Mesenteric fat pad (tissue), 1 donor: ENCODE data around the gene FOXP4. TPM values are rescaled to one million over a fixed set of nuclear protein-coding genes. Genes with fewer than 3 reads are reported as not detected.

Experiments used
- DNase-seq: peaks from one replicate; pipeline ENCODE4 v3.0.0-alpha.2; 2020; ENCODE audit warnings: low spot score
- total RNA-seq: library from RNA; stranded (reverse); fragmentation: NEBNext Ultra II Directional; extraction: Animal tissue kit (Norgen Biotek cat#: 25700); gene quantifications from one replicate; pipeline ENCODE4 v1.2.1, GENCODE V29; 2021
- donor health status: DM: yes; HTN: yes; CAD: no.

Gene FOXP4
- total RNA-seq, 1 donor from 2014 or later = 21.4 TPM

GRCh38 chr6:41582540-41582939 is 36.4 kb downstream of the FOXP4 start:
- DNase-seq = no peak

- DNase-seq = no peak
These were observed 37.4 kb downstream of the FOXP4 start for GRCh38 chr6:41583565-41583964.

- no peak for DNase-seq
These were observed 38.0 kb downstream of the FOXP4 start for GRCh38 chr6:41584205-41584604.

- DNase-seq = no peak
These were observed 38.6 kb downstream of the FOXP4 start for GRCh38 chr6:41584668-41585205.

GRCh38 chr6:41585605-41586004 is 39.4 kb downstream of the FOXP4 start:
- DNase-seq = no peak

- DNase-seq = no peak
These were observed 40.2 kb downstream of the FOXP4 start for GRCh38 chr6:41586252-41587007.

GRCh38 chr6:41587131-41587879 is 41.1 kb downstream of the FOXP4 start:
- DNase-seq = no peak

GRCh38 chr6:41588111-41588510 is 41.9 kb downstream of the FOXP4 start:
- DNase-seq = no peak

- DNase-seq = no peak
These were observed 43.0 kb downstream of the FOXP4 start for GRCh38 chr6:41589223-41589622.

GRCh38 chr6:41589636-41590622 is 43.7 kb downstream of the FOXP4 start:
- DNase-seq = no peak

GRCh38 chr6:41591122-41591521 is 44.9 kb downstream of the FOXP4 start:
- DNase-seq = no peak

- no peak for DNase-seq
These were observed 45.8 kb downstream of the FOXP4 start for GRCh38 chr6:41591859-41592502.

GRCh38 chr6:41593406-41593805 is 47.2 kb downstream of the FOXP4 start:
- no peak for DNase-seq

- DNase-seq = no peak
These were observed 47.7 kb downstream of the FOXP4 start for GRCh38 chr6:41593839-41594238.

GRCh38 chr6:41594326-41594725 is 48.1 kb downstream of the FOXP4 start:
- DNase-seq = no peak

- DNase-seq = no peak
These were observed 48.6 kb downstream of the FOXP4 start for GRCh38 chr6:41594766-41595165.

GRCh38 chr6:41595166-41595565 is 49.0 kb downstream of the FOXP4 start:
- no peak for DNase-seq

- no peak for DNase-seq
These were observed 50.0 kb downstream of the FOXP4 start for GRCh38 chr6:41596096-41596685.

GRCh38 chr6:41596807-41597206 is 50.6 kb downstream of the FOXP4 start:
- DNase-seq = no peak
